ENCODE data around the gene ZNF428. TPM values are rescaled to one million over a fixed set of nuclear protein-coding genes. Genes with fewer than 3 reads are reported as not detected.

The ZNF428 gene
- total and polyA plus RNA-seq, 2 experiments from 2014 or later = 21.1 to 23.9 TPM

DNA sequence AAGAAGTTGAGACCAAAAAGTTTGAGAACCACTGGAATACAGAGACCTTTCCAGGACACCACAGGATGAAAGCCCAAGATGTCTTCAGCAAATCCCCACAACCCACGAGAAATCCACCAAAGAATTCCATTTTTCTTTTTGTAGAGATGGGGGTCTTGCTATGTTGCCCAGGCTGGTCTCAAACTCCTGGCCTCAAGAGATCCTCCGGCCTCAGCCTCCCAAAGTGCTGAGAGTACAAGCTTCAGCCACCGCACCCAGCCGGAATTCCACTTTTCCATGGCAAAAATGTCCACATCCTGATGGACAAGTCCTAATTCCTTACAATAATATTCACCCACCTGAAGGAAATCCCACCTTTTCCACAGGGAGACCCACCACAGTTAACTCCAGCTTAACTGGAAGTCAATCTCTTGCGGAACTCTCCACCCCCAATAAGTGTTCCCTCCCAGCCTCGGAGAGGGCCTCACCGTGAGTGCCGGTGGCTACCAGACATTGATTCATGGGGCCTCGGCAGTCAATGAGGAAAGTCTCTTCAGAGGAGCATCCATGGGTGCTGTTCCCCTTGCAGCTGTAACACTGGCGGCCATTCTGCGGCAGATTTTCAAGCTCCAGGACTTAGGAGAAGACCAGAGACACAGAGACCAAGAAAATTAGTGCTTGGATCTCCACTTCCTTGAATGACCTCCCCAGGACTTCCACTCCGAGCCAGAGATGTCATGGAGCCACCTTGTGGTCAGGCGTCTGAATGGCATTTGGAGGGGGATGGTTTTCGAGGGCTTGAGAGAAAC lies 32.5 kb upstream of the ZNF428 start:
- no peak overlapping the region for H3K4me3 ChIP-seq

More for the DNA sequence above, 32.5 kb upstream of the ZNF428 start:
- Histone ChIP-seq H3K9me2 (ENCODE audit: insufficient read depth) (no peaks in the 10 kb centered on the region), H3K36me3 (ENCODE audit: insufficient read depth) (no peaks in the 10 kb centered on the region; the same call in none of the 2 replicates), H4K20me1 (replicated peaks; ENCODE audit: insufficient read depth) (no peaks in the 10 kb centered on the region; the same call in 1 of the 2 replicates), H3K79me2 (replicated peaks; ENCODE audit: insufficient read depth) (no peaks in the 10 kb centered on the region), H2AFZ (no peak overlapping the region), H3K27ac (ENCODE audit: low read depth) (no peak overlapping the region), H3F3A (replicated peaks; ENCODE audit: low read depth) (0 out of 2 replicates have a peak, but pooled peaks cover 2% of the 10 kb centered on the region), H3K27me3 (ENCODE audit: insufficient read depth) (no peaks in the 10 kb centered on the region), H3K4me1 (ENCODE audit: insufficient read depth) (no peaks in the 10 kb centered on the region; the same call in 1 of the 2 replicates), H3K4me2 (no peak overlapping the region)
- TF ChIP-seq ZNF114 (CRISPR knock-in tag; IDR thresholded peaks at IDR 0.05) (no peak), CREB1 (CRISPR knock-in tag; IDR thresholded peaks at IDR 0.05; ENCODE audit: low read depth) (no peak), REST (IDR thresholded peaks at IDR 0.05; ENCODE audit: unreplicated experiment) (no peak), CTCF (conservative IDR thresholded peaks at IDR 0.05; ENCODE audit: low read depth in 2 of 2) (peak; percentile 90 to 94), ETS1 (IDR thresholded peaks at IDR 0.05) (no peak), EZH2phosphoT487 (IDR thresholded peaks at IDR 0.05; ENCODE audit: unreplicated experiment) (no peak)
- TF ChIP-seq, protein P1, sequence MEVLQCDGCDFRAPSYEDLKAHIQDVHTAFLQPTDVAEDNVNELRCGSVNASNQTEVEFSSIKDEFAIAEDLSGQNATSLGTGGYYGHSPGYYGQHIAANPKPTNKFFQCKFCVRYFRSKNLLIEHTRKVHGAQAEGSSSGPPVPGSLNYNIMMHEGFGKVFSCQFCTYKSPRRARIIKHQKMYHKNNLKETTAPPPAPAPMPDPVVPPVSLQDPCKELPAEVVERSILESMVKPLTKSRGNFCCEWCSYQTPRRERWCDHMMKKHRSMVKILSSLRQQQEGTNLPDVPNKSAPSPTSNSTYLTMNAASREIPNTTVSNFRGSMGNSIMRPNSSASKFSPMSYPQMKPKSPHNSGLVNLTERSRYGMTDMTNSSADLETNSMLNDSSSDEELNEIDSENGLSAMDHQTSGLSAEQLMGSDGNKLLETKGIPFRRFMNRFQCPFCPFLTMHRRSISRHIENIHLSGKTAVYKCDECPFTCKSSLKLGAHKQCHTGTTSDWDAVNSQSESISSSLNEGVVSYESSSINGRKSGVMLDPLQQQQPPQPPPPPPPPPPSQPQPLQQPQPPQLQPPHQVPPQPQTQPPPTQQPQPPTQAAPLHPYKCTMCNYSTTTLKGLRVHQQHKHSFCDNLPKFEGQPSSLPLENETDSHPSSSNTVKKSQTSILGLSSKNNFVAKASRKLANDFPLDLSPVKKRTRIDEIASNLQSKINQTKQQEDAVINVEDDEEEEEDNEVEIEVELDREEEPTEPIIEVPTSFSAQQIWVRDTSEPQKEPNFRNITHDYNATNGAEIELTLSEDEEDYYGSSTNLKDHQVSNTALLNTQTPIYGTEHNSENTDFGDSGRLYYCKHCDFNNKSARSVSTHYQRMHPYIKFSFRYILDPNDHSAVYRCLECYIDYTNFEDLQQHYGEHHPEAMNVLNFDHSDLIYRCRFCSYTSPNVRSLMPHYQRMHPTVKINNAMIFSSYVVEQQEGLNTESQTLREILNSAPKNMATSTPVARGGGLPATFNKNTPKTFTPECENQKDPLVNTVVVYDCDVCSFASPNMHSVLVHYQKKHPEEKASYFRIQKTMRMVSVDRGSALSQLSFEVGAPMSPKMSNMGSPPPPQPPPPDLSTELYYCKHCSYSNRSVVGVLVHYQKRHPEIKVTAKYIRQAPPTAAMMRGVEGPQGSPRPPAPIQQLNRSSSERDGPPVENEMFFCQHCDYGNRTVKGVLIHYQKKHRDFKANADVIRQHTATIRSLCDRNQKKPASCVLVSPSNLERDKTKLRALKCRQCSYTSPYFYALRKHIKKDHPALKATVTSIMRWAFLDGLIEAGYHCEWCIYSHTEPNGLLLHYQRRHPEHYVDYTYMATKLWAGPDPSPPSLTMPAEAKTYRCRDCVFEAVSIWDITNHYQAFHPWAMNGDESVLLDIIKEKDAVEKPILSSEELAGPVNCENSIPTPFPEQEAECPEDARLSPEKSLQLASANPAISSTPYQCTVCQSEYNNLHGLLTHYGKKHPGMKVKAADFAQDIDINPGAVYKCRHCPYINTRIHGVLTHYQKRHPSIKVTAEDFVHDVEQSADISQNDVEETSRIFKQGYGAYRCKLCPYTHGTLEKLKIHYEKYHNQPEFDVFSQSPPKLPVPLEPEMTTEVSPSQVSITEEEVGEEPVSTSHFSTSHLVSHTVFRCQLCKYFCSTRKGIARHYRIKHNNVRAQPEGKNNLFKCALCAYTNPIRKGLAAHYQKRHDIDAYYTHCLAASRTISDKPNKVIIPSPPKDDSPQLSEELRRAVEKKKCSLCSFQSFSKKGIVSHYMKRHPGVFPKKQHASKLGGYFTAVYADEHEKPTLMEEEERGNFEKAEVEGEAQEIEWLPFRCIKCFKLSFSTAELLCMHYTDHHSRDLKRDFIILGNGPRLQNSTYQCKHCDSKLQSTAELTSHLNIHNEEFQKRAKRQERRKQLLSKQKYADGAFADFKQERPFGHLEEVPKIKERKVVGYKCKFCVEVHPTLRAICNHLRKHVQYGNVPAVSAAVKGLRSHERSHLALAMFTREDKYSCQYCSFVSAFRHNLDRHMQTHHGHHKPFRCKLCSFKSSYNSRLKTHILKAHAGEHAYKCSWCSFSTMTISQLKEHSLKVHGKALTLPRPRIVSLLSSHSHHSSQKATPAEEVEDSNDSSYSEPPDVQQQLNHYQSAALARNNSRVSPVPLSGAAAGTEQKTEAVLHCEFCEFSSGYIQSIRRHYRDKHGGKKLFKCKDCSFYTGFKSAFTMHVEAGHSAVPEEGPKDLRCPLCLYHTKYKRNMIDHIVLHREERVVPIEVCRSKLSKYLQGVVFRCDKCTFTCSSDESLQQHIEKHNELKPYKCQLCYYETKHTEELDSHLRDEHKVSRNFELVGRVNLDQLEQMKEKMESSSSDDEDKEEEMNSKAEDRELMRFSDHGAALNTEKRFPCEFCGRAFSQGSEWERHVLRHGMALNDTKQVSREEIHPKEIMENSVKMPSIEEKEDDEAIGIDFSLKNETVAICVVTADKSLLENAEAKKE (CRISPR knock-in tag; IDR thresholded peaks at IDR 0.05) = peak; percentile 51; the same call in 1 of the 2 replicates
- H3K36me3 Mint-ChIP-seq (ENCODE audit: low read depth) = peaks cover 74% of the 10 kb centered on the region
- ATAC-seq (peak; percentile 95), DNase-seq (ENCODE audit: low spot score) (peak; percentile 88)
- no peaks in the 10 kb centered on the region for H3K4me1 Mint-ChIP-seq
- H3K4me3 Mint-ChIP-seq = no peak overlapping the region
- H3K27ac Mint-ChIP-seq = no peak overlapping the region
- H3K27me3 Mint-ChIP-seq (ENCODE audit: insufficient read depth, low read depth, poor library complexity) = peaks cover 7% of the 10 kb centered on the region
- peaks cover 15% of the 10 kb centered on the region for H3K9me3 Mint-ChIP-seq
